Omental fat pad (tissue), 4 donors: ENCODE measurements around the gene NKX2-1. TPM values are rescaled to one million over a fixed set of nuclear protein-coding genes. Genes with fewer than 3 reads are reported as not detected.

Experiments used
- ATAC-seq: fragments of 150-250 bp; one replicate; pipeline ENCODE4 v1.9.1; 2016; ENCODE audit warnings: mild to moderate bottlenecking, moderate library complexity; ENCODE audit not compliant: low FRiP score
- DNase-seq: peaks from one replicate; pipeline ENCODE4 v3.0.0-alpha.2; 2019; ENCODE audit warnings: low spot score
- total RNA-seq, 4 donors: library from RNA; depleted of rRNA; stranded (reverse); fragments of >200 nt; gene quantifications; one replicate each; pipeline ENCODE4 v1.1.0, GENCODE V29; 2016
- TF ChIP-seq, protein P1 (sequence below), 3 donors: fragments of 450-650 bp; IDR thresholded peaks; one replicate each; pipeline ENCODE4 v1.5.1; 2016 to 2017; ENCODE audit warnings: antibody characterized with exemption in 3 of 3, mild to moderate bottlenecking in 3 of 3, moderate library complexity in 2 of 3

NKX2-1 gene
- total RNA-seq, 4 donors from 2014 or later, result not detected

DNA sequence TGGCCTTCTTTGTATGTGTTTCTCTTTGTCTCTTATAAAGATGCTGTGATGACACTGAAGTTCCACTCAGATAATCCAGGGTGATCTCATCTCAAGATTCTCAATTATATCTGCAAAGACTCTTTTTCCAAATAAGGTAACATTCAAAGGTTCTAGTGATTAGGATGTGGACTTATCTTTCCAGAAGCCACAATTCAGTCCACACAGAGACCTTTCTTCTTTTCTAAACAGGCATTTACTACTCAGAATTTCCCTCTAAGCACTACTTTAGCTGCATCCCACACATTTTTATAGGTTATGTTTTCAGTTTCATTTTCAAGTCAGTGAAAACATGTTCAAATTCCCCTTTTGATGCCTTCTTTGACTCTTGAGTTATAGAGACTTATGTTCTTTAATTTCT is 9.0 kb upstream of the NKX2-1 start:
- TF ChIP-seq, protein P1, sequence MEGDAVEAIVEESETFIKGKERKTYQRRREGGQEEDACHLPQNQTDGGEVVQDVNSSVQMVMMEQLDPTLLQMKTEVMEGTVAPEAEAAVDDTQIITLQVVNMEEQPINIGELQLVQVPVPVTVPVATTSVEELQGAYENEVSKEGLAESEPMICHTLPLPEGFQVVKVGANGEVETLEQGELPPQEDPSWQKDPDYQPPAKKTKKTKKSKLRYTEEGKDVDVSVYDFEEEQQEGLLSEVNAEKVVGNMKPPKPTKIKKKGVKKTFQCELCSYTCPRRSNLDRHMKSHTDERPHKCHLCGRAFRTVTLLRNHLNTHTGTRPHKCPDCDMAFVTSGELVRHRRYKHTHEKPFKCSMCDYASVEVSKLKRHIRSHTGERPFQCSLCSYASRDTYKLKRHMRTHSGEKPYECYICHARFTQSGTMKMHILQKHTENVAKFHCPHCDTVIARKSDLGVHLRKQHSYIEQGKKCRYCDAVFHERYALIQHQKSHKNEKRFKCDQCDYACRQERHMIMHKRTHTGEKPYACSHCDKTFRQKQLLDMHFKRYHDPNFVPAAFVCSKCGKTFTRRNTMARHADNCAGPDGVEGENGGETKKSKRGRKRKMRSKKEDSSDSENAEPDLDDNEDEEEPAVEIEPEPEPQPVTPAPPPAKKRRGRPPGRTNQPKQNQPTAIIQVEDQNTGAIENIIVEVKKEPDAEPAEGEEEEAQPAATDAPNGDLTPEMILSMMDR (IDR thresholded peaks at IDR 0.05), result no peak
- ATAC-seq, result no peak
- DNase-seq, result no peak

GRCh38 chr14:36525746-36526099 is 5.7 kb upstream of the NKX2-1 start:
- TF ChIP-seq, protein P1 (IDR thresholded peaks at IDR 0.05), result no peak
- no peak for ATAC-seq
- DNase-seq, result no peak

- DNase-seq (no peak), ATAC-seq (peak; percentile 41)
- TF ChIP-seq, protein P1 (IDR thresholded peaks at IDR 0.05), result no peak
Measured at GRCh38 chr14:36524874-36525745, 5.1 kb upstream of the NKX2-1 start.

GRCh38 chr14:36524220-36524837 is 4.3 kb upstream of the NKX2-1 start:
- TF ChIP-seq, protein P1 (IDR thresholded peaks at IDR 0.05), result no peak
- no peak for DNase-seq
- ATAC-seq, result no peak

GRCh38 chr14:36522972-36523715 is 3.1 kb upstream of the NKX2-1 start:
- no peak for DNase-seq
- no peak for ATAC-seq
- TF ChIP-seq, protein P1 (IDR thresholded peaks at IDR 0.05), result no peak

DNA sequence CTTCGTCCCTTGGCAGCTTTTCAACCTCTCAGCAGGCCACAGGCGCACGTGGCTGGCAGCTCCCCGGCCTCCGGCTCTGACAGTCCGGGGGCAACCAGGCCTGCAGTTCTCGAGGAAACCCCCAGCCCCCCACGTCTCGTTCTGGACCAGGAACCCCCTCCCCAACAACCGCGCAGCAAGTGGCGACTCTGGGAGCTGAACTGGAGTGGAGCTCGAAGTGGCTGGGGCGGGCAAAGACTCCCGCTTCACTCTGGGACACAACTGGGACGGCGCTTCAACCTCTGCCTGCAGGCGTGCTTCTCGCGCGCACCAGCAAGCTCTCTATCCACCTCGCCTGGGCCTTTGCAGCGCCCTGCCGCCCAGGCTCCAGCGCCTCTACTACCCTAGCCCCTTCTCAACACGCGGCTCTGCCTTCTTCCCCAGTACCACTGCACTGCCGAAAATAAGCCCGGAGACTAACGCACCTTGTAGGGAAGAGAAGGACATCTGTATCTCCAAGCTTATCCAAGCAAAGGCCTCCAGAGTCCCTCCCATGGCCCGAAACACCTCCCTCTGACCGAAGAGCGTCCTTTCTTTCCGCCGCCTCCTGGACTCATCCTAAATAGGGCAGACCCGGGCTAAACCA is 2.4 kb upstream of the NKX2-1 start:
- TF ChIP-seq, protein P1 (IDR thresholded peaks at IDR 0.05), result no peak
- no peak for ATAC-seq
- DNase-seq, result no peak
